K562 (cell line): ENCODE measurements around the gene CDK11A. TPM values are rescaled to one million over a fixed set of nuclear protein-coding genes. Genes with fewer than 3 reads are reported as not detected.

Source experiments
- ATAC-seq: fragments of 200-7000 bp; cut with Tn5 transposase; 3 replicates; pipeline ENCODE4 v1.9.1; 2020; ENCODE audit warnings: moderate library complexity
- BruUV-seq: library from RNA; stranded (reverse); fragments of 400-500 nt; replicated peaks from 2 replicates; lab custom pipeline; 2021; lab: Mats Ljungman, UMichigan
- CTCF ChIA-PET: fragments of 300-600 bp; formaldehyde crosslinking; extraction: SDS; loops from one replicate; lab custom pipeline; 2021; ENCODE audit warnings: low intra/inter-chr PET ratio; lab: Yijun Ruan, JAX
- POLR2A ChIA-PET: fragments of 300-600, 350-650 bp; sonication (Branson Sonifier 250); formaldehyde crosslinking; extraction: SDS; loops from one replicate; lab custom pipeline; 2021; ENCODE audit warnings: antibody characterized with exemption, inconsistent platforms; lab: Yijun Ruan, JAX
- DNase-seq, 4 experiments: peaks; one replicate each; pipeline versions ENCODE4 v3.0.0 to v3.0.0-alpha.2; 2011 to 2018; ENCODE audit warnings: low spot score in 3 of 4, mixed read lengths in 3 of 4; ENCODE audit errors: extremely low read depth in 1 of 4
- FAIRE-seq: peaks from 2 replicates; lab custom pipeline; 2011; peaks lifted over from hg19 to GRCh38; lab: Jason Lieb, UNC
- H2AFZ ChIP-seq: 2 replicates; pipeline ENCODE4 v1.6.0; 2011; ENCODE audit warnings: low read depth, low read length, control low read depth, inconsistent platforms
- H3K27ac ChIP-seq: fragments of 200-600 bp; 3 replicates; pipeline ENCODE4 v1.8.0; 2011; ENCODE audit warnings: low read depth, mild to moderate bottlenecking, control low read depth, inconsistent platforms, low read length, moderate library complexity, mixed read lengths; ENCODE audit errors: extremely low read depth
- H3K27me3 ChIP-seq, 2 experiments: fragments of 300-600 bp in 1 of 2; 2 replicates in 1 of 2; 3 replicates in 1 of 2; pipeline versions ENCODE4 v1.6.0 to v1.8.0; 2011; ENCODE audit warnings: inconsistent platforms in 2 of 2, low read length in 2 of 2, mild to moderate bottlenecking in 1 of 2, mixed read lengths in 1 of 2, moderate library complexity in 1 of 2; ENCODE audit not compliant: control insufficient read depth in 2 of 2, insufficient read depth in 2 of 2
- H3K36me3 ChIP-seq: fragments of 300-600 bp; 3 replicates; pipeline ENCODE4 v1.8.0; 2011; ENCODE audit warnings: mild to moderate bottlenecking, low read length, inconsistent platforms; ENCODE audit not compliant: control insufficient read depth, insufficient read depth
- H3K4me1 ChIP-seq, 2 experiments: fragments of 200-600 bp in 1 of 2; replicated peaks in 1 of 2; 2 replicates in 1 of 2; 3 replicates in 1 of 2; pipeline versions ENCODE4 v1.5.1 to v1.8.0; 2011; ENCODE audit warnings: inconsistent platforms in 2 of 2, low read length in 2 of 2, mild to moderate bottlenecking in 1 of 2, mixed read lengths in 1 of 2, moderate library complexity in 1 of 2; ENCODE audit not compliant: control insufficient read depth in 2 of 2, insufficient read depth in 2 of 2
- H3K4me2 ChIP-seq: 2 replicates; pipeline ENCODE4 v1.6.1; 2011; ENCODE audit warnings: low read length, control low read depth, inconsistent platforms, mixed read lengths; ENCODE audit not compliant: insufficient read depth
- H3K4me3 ChIP-seq: fragments of 200-600 bp; sonication (generic), shearing (Covaris generic); 2 replicates; pipeline ENCODE4 v1.5.1; 2016; ENCODE audit warnings: control low read depth, inconsistent platforms
- H3K79me2 ChIP-seq: fragments of 200-600 bp; 3 replicates; pipeline ENCODE4 v1.8.0; 2011; ENCODE audit warnings: low read length, inconsistent platforms; ENCODE audit not compliant: control insufficient read depth, insufficient read depth
- H3K9ac ChIP-seq, 2 experiments: 2 replicates each; pipeline versions ENCODE4 v1.6.0 to v1.6.1; 2011; ENCODE audit warnings: low read depth in 2 of 2, low read length in 2 of 2, control low read depth in 1 of 2, inconsistent platforms in 1 of 2, mild to moderate bottlenecking in 1 of 2, mixed read lengths in 1 of 2; ENCODE audit not compliant: insufficient read depth in 1 of 2
- H3K9me1 ChIP-seq: one replicate; pipeline ENCODE4 v1.6.0; 2011; ENCODE audit warnings: inconsistent platforms, mild to moderate bottlenecking, low read length, moderate library complexity; ENCODE audit not compliant: control insufficient read depth, insufficient read depth
- H3K9me3 ChIP-seq: replicated peaks from 2 replicates; pipeline ENCODE4 v1.5.1; 2011; ENCODE audit warnings: low read depth, low read length, inconsistent platforms; ENCODE audit not compliant: control insufficient read depth, insufficient read depth
- H4K20me1 ChIP-seq: replicated peaks from 2 replicates; pipeline ENCODE4 v1.6.1; 2011; ENCODE audit warnings: low read length, inconsistent platforms, mixed read lengths; ENCODE audit not compliant: control insufficient read depth, insufficient read depth
- BDP1 ChIP-seq: IDR thresholded peaks from 3 replicates; pipeline ENCODE4 v1.6.1; 2011; ENCODE audit not compliant: insufficient read length, insufficient read depth
- CBX1 ChIP-seq: sonication (generic); IDR thresholded peaks from 2 replicates; pipeline ENCODE4 v1.6.1; 2016; ENCODE audit warnings: antibody characterized with exemption, low read depth, mild to moderate bottlenecking
- CEBPZ ChIP-seq: fragments of 150-350 bp; IDR thresholded peaks from 2 replicates; pipeline ENCODE4 v1.6.1; 2014; ENCODE audit warnings: low read depth, mild to moderate bottlenecking, low read length, borderline replicate concordance
- FOS ChIP-seq: IDR thresholded peaks from 3 replicates; pipeline ENCODE4 v1.6.1; 2011; ENCODE audit not compliant: insufficient read length; ENCODE audit errors: extremely low read depth
- JUN ChIP-seq, 2 experiments: sonication (generic) in 1 of 2; formaldehyde crosslinking in 1 of 2; IDR thresholded peaks; 2 replicates each; pipeline versions ENCODE4 v1.6.1 to v1.8.0; 2012 to 2022; ENCODE audit warnings: borderline replicate concordance in 2 of 2, mild to moderate bottlenecking in 2 of 2, improper control_type of control experiment in 1 of 2, low read depth in 1 of 2, low read length in 1 of 2, missing genetic modification reagents in 1 of 2
- LCOR ChIP-seq: sonication (generic); formaldehyde crosslinking; IDR thresholded peaks from 2 replicates; pipeline ENCODE4 v1.8.0; 2022; ENCODE audit warnings: mild to moderate bottlenecking, missing genetic modification reagents
- NFE2L1 ChIP-seq: fragments of 450-650 bp; IDR thresholded peaks from 2 replicates; pipeline ENCODE4 v1.6.1; 2016; ENCODE audit warnings: missing genetic modification characterization, low read depth, mild to moderate bottlenecking, missing compliant biosample characterization, moderate library complexity, borderline replicate concordance
- POLR2AphosphoS2 ChIP-seq: IDR thresholded peaks from 2 replicates; pipeline ENCODE4 v1.6.1; 2012; ENCODE audit warnings: low read length, improper control_type of control experiment
- RBFOX2 ChIP-seq: fragments of 200-400 bp; formaldehyde crosslinking; IDR thresholded peaks from 2 replicates; pipeline ENCODE4 v1.6.1; 2017; ENCODE audit warnings: low read depth, mild to moderate bottlenecking, low read length, moderate library complexity
- ZNF263 ChIP-seq: sonication (generic); formaldehyde crosslinking; IDR thresholded peaks from 2 replicates; pipeline ENCODE4 v1.8.0; 2022; ENCODE audit warnings: mild to moderate bottlenecking, missing genetic modification reagents, borderline replicate concordance
- ZNF586 ChIP-seq: fragments of 450-650 bp; formaldehyde crosslinking; conservative IDR thresholded peaks from 2 replicates; pipeline ENCODE4 v1.4.0; 2020; ENCODE audit warnings: mild to moderate bottlenecking, moderate library complexity
- ZNF77 ChIP-seq: fragments of 250-450 bp; sonication (Bioruptor Pico); IDR thresholded peaks from 2 replicates; pipeline ENCODE4 v1.5.0; 2020
- WGBS: fragments of 100-300 bp; shearing (Covaris generic); methylation state at CpG from one replicate; pipeline ENCODE4 v1.1.6; 2016; ENCODE audit warnings: low coverage, mixed read lengths; ENCODE audit not compliant: insufficient coverage; ENCODE audit errors: missing lambda C conversion rate; 5-methylcytosine and 5-hydroxymethylcytosine counted together
- in situ Hi-C: fragments of 300-500 bp; cut with MboI; formaldehyde crosslinking; loops from 4 replicates; pipeline ENCODE4 v1.15.0; 2018; ENCODE audit warnings: inconsistent platforms, mixed read lengths
- intact Hi-C: fragments of 100-400 bp; cut with micrococcal nuclease; formaldehyde crosslinking; loops from 2 replicates; pipeline ENCODE4 v1.14.2; 2022
- polyA plus RNA-seq, 8 experiments: library from polyadenylated mRNA; depleted of rRNA in 4 of 8; stranded (reverse) in 5 of 8; unstranded in 3 of 8; fragments of >200 nt; fragmentation: Nextera tagmentation in 2 of 8; fragmentation: Illumina TruSeq in 1 of 8; extraction: Ambion mirVana in 2 of 8; extraction: Trizol in 1 of 8; gene quantifications; 2 replicates each; pipeline versions ENCODE4 v1.2.1 to v1.2.3, GENCODE V29; 2011 to 2014; ENCODE audit warnings: inconsistent platforms in 1 of 8, missing spikeins in 1 of 8
- total RNA-seq, 7 experiments: library from RNA; depleted of rRNA in 6 of 7; stranded (reverse); fragments of >200 nt in 6 of 7; fragmentation: Illumina TruSeq in 2 of 7; extraction: Trizol in 2 of 7; gene quantifications; 2 replicates each; pipeline versions ENCODE4 v1.2.1 to v1.2.3, GENCODE V29; 2011 to 2021; ENCODE audit warnings: low replicate concordance in 1 of 7
- TF ChIP-seq, protein P1 (sequence below): fragments of 450-650 bp; formaldehyde crosslinking; IDR thresholded peaks from 2 replicates; pipeline ENCODE4 v1.4.0; 2020; ENCODE audit warnings: mild to moderate bottlenecking, moderate library complexity

Gene CDK11A
- total and polyA plus RNA-seq, 9 of the 15 experiments (the other 6 are each of a cell fraction or from before 2014, with no cell fraction given) = 4.5 to 71.0 (median 43.9) TPM

DNA sequence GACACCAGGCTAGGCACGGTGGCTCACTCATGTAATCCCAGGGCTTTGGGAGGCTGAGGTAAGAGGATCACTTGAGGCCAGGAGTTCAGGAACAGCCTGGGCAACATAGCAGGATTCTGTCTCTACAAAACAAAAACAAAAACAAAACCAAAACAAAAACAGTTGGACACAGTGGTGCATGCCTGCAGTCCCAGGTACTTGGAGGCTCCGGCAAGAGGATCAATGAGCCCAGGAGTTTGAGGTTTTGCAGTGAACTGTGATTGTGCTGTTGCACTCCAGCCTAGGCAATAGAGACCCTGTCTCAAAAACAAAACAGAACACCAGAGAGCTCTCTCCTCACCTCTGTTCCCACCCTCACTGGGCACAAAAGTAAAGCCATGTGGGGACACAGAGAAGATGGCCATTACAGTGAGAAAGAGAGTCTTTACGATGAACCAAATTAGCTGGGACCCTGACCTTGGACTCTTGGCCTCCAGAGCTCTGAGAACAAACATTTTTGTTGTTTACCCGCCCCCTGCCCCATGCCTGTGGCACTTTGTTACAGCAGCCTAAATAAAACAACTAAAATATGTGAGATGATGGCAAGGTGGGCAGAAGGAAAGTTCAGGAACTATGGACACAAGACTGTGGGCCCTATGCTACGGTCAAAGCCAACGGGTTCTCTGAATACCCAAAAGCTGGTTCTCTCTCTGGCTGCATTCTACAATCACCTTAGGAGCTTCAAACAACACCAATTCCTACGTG, 44.3 kb upstream of the CDK11A start (continued):
- TF ChIP-seq ZNF77 = no peak

DNA sequence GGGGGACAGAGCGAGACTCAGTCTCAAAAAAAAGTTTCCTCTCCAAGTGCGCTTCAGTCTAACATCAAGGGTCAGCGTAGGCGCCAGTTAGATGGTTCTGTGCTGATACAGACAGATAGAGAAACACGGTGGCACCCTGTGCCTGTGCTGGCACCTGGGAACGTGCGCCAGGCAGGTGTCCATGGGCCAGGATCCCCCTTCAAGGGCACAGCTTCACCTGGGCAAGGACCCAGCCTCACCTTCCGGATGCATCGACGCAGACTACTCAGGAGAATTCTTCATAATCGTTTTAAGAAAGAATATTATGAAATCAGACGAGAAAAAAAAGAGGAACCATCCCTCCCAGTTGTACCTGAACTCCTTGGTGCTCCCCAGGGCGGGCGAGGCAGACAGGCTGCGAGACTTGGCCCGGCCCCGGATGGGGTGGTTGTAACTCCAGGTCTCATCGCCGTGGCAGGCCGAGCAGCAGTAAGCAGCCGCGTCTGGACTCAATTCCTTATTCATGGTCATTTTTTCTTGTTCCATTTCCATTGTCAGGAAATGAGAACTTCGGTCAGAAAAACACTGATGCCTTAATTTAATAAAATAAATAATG, 40.8 kb upstream of the CDK11A start:
- 91% methylated on average over 23 of the region's 23 CpGs for WGBS
- peaks cover 80% of the 10 kb centered on the region for H3K79me2 ChIP-seq
- no peak for ATAC-seq
- H3K4me3 ChIP-seq = no peak overlapping the region
- peaks cover 0 to 26% of the 10 kb centered on the region in 2 experiments; a peak in 2 of 5 replicates for H3K4me1 ChIP-seq
- H3K9ac ChIP-seq = no peak overlapping the region
- H3K27me3 ChIP-seq = no peaks in the 10 kb centered on the region
- no peak overlapping the region for H3K4me2 ChIP-seq
- in situ Hi-C loops = no loop called here
- BruUV-seq = no TSS peak
- ChIA-PET CTCF (no interaction called here), POLR2A (no interaction called here)
- H2AFZ ChIP-seq = no peak overlapping the region
- DNase-seq = no peak
- TF ChIP-seq CEBPZ (no peak), POLR2AphosphoS2 (no peak), LCOR (no peak), NFE2L1 (tag) (no peak), JUN (IDR thresholded peaks at IDR 0.05; ENCODE audit: borderline replicate concordance, low read depth, low read length) (no peak), JUN (CRISPR knock-in tag; IDR thresholded peaks at IDR 0.05; ENCODE audit: borderline replicate concordance) (no peak), CBX1 (no peak), BDP1 (no peak), FOS (no peak), ZNF263 (CRISPR knock-in tag) (peak; percentile 43; the same call in 1 of the 2 replicates), RBFOX2 (0 out of 2 replicates have a peak, but pooled peaks have one; percentile 13), ZNF586 (CRISPR knock-in tag) (no peak)
- TF ChIP-seq, protein P1, sequence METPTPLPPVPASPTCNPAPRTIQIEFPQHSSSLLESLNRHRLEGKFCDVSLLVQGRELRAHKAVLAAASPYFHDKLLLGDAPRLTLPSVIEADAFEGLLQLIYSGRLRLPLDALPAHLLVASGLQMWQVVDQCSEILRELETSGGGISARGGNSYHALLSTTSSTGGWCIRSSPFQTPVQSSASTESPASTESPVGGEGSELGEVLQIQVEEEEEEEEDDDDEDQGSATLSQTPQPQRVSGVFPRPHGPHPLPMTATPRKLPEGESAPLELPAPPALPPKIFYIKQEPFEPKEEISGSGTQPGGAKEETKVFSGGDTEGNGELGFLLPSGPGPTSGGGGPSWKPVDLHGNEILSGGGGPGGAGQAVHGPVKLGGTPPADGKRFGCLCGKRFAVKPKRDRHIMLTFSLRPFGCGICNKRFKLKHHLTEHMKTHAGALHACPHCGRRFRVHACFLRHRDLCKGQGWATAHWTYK (CRISPR knock-in tag) = no peak
- H3K36me3 ChIP-seq = peaks cover 95% of the 10 kb centered on the region
- FAIRE-seq = no peak
- no peak overlapping the region for H3K27ac ChIP-seq
- peaks cover 6% of the 10 kb centered on the region for H3K9me3 ChIP-seq
- intact Hi-C loops = no loop called here
- no peaks in the 10 kb centered on the region; the same call in 1 of the 2 replicates for H4K20me1 ChIP-seq
- H3K9me1 ChIP-seq = no peaks in the 10 kb centered on the region
